OCI-LY3 (cell line): ENCODE data around the gene AARS2.

Experiments used
- H2AFZ ChIP-seq: fragments of 200-600, 300-600 bp; shearing (Covaris generic); 2 replicates; pipeline ENCODE4 v1.6.0; 2014; ENCODE audit warnings: antibody characterized with exemption, low read depth, low read length
- H3K27ac ChIP-seq: fragments of 200-600, 300-600 bp; sonication (generic); 2 replicates; pipeline ENCODE4 v1.5.1; 2014; ENCODE audit warnings: mild to moderate bottlenecking, low read length, moderate library complexity, mixed read lengths
- H3K27me3 ChIP-seq: fragments of 200-600, 300-600 bp; sonication (generic); 2 replicates; pipeline ENCODE4 v1.6.1; 2014; ENCODE audit warnings: low read depth, low read length, mixed read lengths
- H3K36me3 ChIP-seq: fragments of 200-600, 300-600 bp; sonication (generic); replicated peaks from 2 replicates; pipeline ENCODE3; 2014; ENCODE audit warnings: low read depth, low read length, mixed read lengths
- H3K4me1 ChIP-seq: fragments of 300-600, 200-600 bp; sonication (generic); 2 replicates; pipeline ENCODE4 v1.6.1; 2014; ENCODE audit warnings: low read length, mixed read lengths
- H3K4me2 ChIP-seq: fragments of 200-600, 300-600 bp; sonication (generic); 2 replicates; pipeline ENCODE4 v1.6.1; 2014; ENCODE audit warnings: low read length, mixed read lengths
- H3K4me3 ChIP-seq: fragments of 300-600, 200-600 bp; sonication (generic); 2 replicates; pipeline ENCODE4 v1.5.1; 2014; ENCODE audit warnings: antibody characterized with exemption, mild to moderate bottlenecking, low read length, moderate library complexity
- H3K79me2 ChIP-seq: fragments of 300-600, 200-600 bp; shearing (Covaris generic); 2 replicates; pipeline ENCODE4 v1.6.1; 2014; ENCODE audit warnings: mild to moderate bottlenecking, low read length, mixed read lengths
- H3K9ac ChIP-seq: fragments of 300-600, 200-600 bp; shearing (Covaris generic); 2 replicates; pipeline ENCODE4 v1.6.0; 2014; ENCODE audit warnings: mild to moderate bottlenecking, low read length, moderate library complexity
- H3K9me3 ChIP-seq: fragments of 200-600, 300-600 bp; shearing (Covaris generic); 2 replicates; pipeline ENCODE4 v1.6.1; 2014; ENCODE audit warnings: low read length, mixed read lengths; ENCODE audit not compliant: insufficient read depth
- H4K20me1 ChIP-seq: fragments of 200-600, 300-600 bp; sonication (generic); 2 replicates; pipeline ENCODE4 v1.6.1; 2016; ENCODE audit warnings: low read length, mixed read lengths; ENCODE audit not compliant: insufficient read depth
- CTCF ChIP-seq: fragments of 200-600, 300-600 bp; sonication (generic); IDR thresholded peaks from 2 replicates; pipeline ENCODE4 v1.5.1; 2014; ENCODE audit warnings: antibody characterized with exemption, low read length, low read depth
- EZH2phosphoT487 ChIP-seq: fragments of 200-600 bp; shearing (Covaris generic); IDR thresholded peaks from 2 replicates; pipeline ENCODE4 v1.6.1; 2018; ENCODE audit warnings: antibody characterized with exemption, mixed run types, low read depth

The AARS2 gene

GRCh38 chr6:44312901-44313788 is at the start of gene AARS2:
AARS2 (minus strand) TSS chr6:44313347; CDS start chr6:44313323, 24 bp downstream.
- no peaks in the 10 kb centered on the region for H4K20me1 ChIP-seq
- peak within 1 kb of the TSS; percentile 89 for H3K4me2 ChIP-seq
- H3K27ac ChIP-seq = peak within 1 kb of the TSS; percentile 64
- peak within 1 kb of the TSS; percentile 94 for H3K9ac ChIP-seq
- H2AFZ ChIP-seq = peak within 1 kb of the TSS; percentile 94
- H3K4me3 ChIP-seq = peak within 1 kb of the TSS; percentile 91
- no peaks in the 10 kb centered on the region for H3K9me3 ChIP-seq
- TF ChIP-seq CTCF = peak; percentile 97
- TF ChIP-seq EZH2phosphoT487 = no peak
- H3K27me3 ChIP-seq = peaks cover 2% of the 10 kb centered on the region; the same call in 1 of the 2 replicates
- peaks cover 18% of the 10 kb centered on the region for H3K79me2 ChIP-seq
- peaks cover 8% of the 10 kb centered on the region for H3K4me1 ChIP-seq
- peaks cover 31% of the 10 kb centered on the region for H3K36me3 ChIP-seq

- H3K4me2 ChIP-seq = no peak overlapping the region
- H3K4me3 ChIP-seq = no peak overlapping the region
- no peak overlapping the region for H2AFZ ChIP-seq
- no peaks in the 10 kb centered on the region for H4K20me1 ChIP-seq
- no peaks in the 10 kb centered on the region for H3K4me1 ChIP-seq
- H3K27me3 ChIP-seq = peaks cover 35% of the 10 kb centered on the region; the same call in 1 of the 2 replicates
- H3K36me3 ChIP-seq = no peaks in the 10 kb centered on the region
- H3K79me2 ChIP-seq = no peaks in the 10 kb centered on the region
- no peak overlapping the region for H3K9ac ChIP-seq
- TF ChIP-seq CTCF (no peak), EZH2phosphoT487 (no peak)
- H3K27ac ChIP-seq = no peak overlapping the region
- H3K9me3 ChIP-seq = no peaks in the 10 kb centered on the region
Measured at GRCh38 chr6:44361947-44362346, 48.8 kb upstream of the AARS2 start.

- no peak for TF ChIP-seq EZH2phosphoT487
- TF ChIP-seq CTCF = no peak
- Histone ChIP-seq H3K4me2 (no peak overlapping the region), H3K9ac (no peak overlapping the region), H3K27ac (no peak overlapping the region), H4K20me1 (no peaks in the 10 kb centered on the region), H3K79me2 (no peaks in the 10 kb centered on the region), H2AFZ (no peak overlapping the region), H3K9me3 (no peaks in the 10 kb centered on the region), H3K4me1 (no peaks in the 10 kb centered on the region), H3K36me3 (no peaks in the 10 kb centered on the region), H3K27me3 (peaks cover 41% of the 10 kb centered on the region; the same call in 1 of the 2 replicates), H3K4me3 (no peak overlapping the region)
Measured at GRCh38 chr6:44359973-44360372, 46.8 kb upstream of the AARS2 start.

GRCh38 chr6:44356487-44356886 is 43.3 kb upstream of the AARS2 start:
- Histone ChIP-seq H3K79me2 (no peaks in the 10 kb centered on the region), H3K27me3 (peaks cover 39% of the 10 kb centered on the region; the same call in 1 of the 2 replicates)
- no peak for TF ChIP-seq EZH2phosphoT487
- TF ChIP-seq CTCF = no peak

More at GRCh38 chr6:44356487-44356886, 43.3 kb upstream of the AARS2 start:
- Histone ChIP-seq H2AFZ (no peak overlapping the region), H3K36me3 (no peaks in the 10 kb centered on the region), H3K9ac (no peak overlapping the region), H3K27ac (no peak overlapping the region), H3K4me1 (no peaks in the 10 kb centered on the region), H3K4me3 (no peak overlapping the region), H3K4me2 (no peak overlapping the region), H3K9me3 (no peaks in the 10 kb centered on the region), H4K20me1 (no peaks in the 10 kb centered on the region)
